GM12878 (cell line): ENCODE measurements around the gene POU2AF1. TPM values are rescaled to one million over a fixed set of nuclear protein-coding genes. Genes with fewer than 3 reads are reported as not detected.

Source experiments
- ATAC-seq: fragments of 200-7000 bp; cut with Tn5 transposase; 3 replicates; pipeline ENCODE4 v1.9.1; 2020; ENCODE audit warnings: mild to moderate bottlenecking, moderate library complexity
- BruUV-seq: library from RNA; stranded (reverse); fragments of 400-500 nt; replicated peaks from 2 replicates; lab custom pipeline; 2021; lab: Mats Ljungman, UMichigan
- CTCF ChIA-PET: fragments of 300-600 bp; sonication (Branson Sonifier 250); formaldehyde crosslinking; extraction: SDS; loops from one replicate; lab custom pipeline; 2021; ENCODE audit warnings: inconsistent platforms; lab: Yijun Ruan, JAX
- POLR2A ChIA-PET: fragments of 350-600 bp; formaldehyde crosslinking; extraction: SDS; loops from one replicate; lab custom pipeline; 2021; ENCODE audit warnings: inconsistent platforms; lab: Charles Lee
- RAD21 ChIA-PET: fragments of 300-600 bp; sonication (Branson Sonifier 250); formaldehyde crosslinking; loops from one replicate; lab custom pipeline; 2023; ENCODE audit warnings: antibody characterized with exemption; ENCODE audit not compliant: unreplicated experiment; lab: Charles Lee
- SMC1A ChIA-PET: fragments of 300-600 bp; sonication (Branson Sonifier 250); formaldehyde crosslinking; loops from one replicate; lab custom pipeline; 2023; ENCODE audit not compliant: unreplicated experiment, uncharacterized antibody; lab: Charles Lee
- DNase-seq: peaks from one replicate; pipeline ENCODE4 v3.0.0-alpha.2; 2011; ENCODE audit warnings: low read depth, low spot score
- FAIRE-seq: peaks from 3 replicates; lab custom pipeline; 2011; peaks lifted over from hg19 to GRCh38; lab: Jason Lieb, UNC
- H2AFZ ChIP-seq: 2 replicates; pipeline ENCODE4 v1.6.0; 2011; ENCODE audit warnings: low read depth, low read length, control low read depth; ENCODE audit not compliant: control insufficient read depth
- H3K27ac ChIP-seq: 2 replicates; pipeline ENCODE4 v1.5.1; 2011; ENCODE audit warnings: control low read depth; ENCODE audit not compliant: control insufficient read depth, insufficient read depth
- H3K27me3 ChIP-seq, 2 experiments: replicated peaks in 1 of 2; 2 replicates each; pipeline versions ENCODE4 v1.6.0 to v1.6.1; 2011; ENCODE audit warnings: low read length in 1 of 2; ENCODE audit not compliant: control insufficient read depth in 2 of 2, insufficient read depth in 2 of 2
- H3K36me3 ChIP-seq, 2 experiments: 2 replicates each; pipeline ENCODE4 v1.5.1; 2011; ENCODE audit warnings: low read length in 1 of 2; ENCODE audit not compliant: control insufficient read depth in 2 of 2, insufficient read depth in 2 of 2
- H3K4me1 ChIP-seq: 2 replicates; pipeline ENCODE4 v1.6.1; 2011; ENCODE audit warnings: mild to moderate bottlenecking, low read length, moderate library complexity, mixed read lengths; ENCODE audit not compliant: control insufficient read depth, insufficient read depth
- H3K4me2 ChIP-seq: 2 replicates; pipeline ENCODE4 v1.6.0; 2011; ENCODE audit warnings: control low read depth; ENCODE audit not compliant: control insufficient read depth, insufficient read depth
- H3K4me3 ChIP-seq: fragments of 200-600 bp; sonication (generic); 2 replicates; pipeline ENCODE4 v1.5.1; 2016
- H3K79me2 ChIP-seq: 2 replicates; pipeline ENCODE4 v1.6.0; 2011; ENCODE audit warnings: low read length; ENCODE audit not compliant: control insufficient read depth, insufficient read depth
- H3K9ac ChIP-seq: 2 replicates; pipeline ENCODE4 v1.8.0; 2011; ENCODE audit warnings: low read length, control low read depth, mixed read lengths; ENCODE audit not compliant: control insufficient read depth, insufficient read depth
- H3K9me3 ChIP-seq: replicated peaks from 3 replicates; pipeline ENCODE4 v1.5.1; 2011; ENCODE audit warnings: mild to moderate bottlenecking, low read length; ENCODE audit not compliant: control insufficient read depth, insufficient read depth
- H4K20me1 ChIP-seq: 2 replicates; pipeline ENCODE4 v1.6.0; 2011; ENCODE audit not compliant: control insufficient read depth, insufficient read depth
- ESRRA ChIP-seq: IDR thresholded peaks from 2 replicates; pipeline ENCODE4 v1.6.1; 2012; ENCODE audit warnings: mild to moderate bottlenecking, low read length, improper control_type of control experiment
- FOXM1 ChIP-seq: IDR thresholded peaks from 2 replicates; pipeline ENCODE4 v1.6.1; 2012; ENCODE audit warnings: low read depth, mild to moderate bottlenecking, inconsistent platforms, low read length, moderate library complexity
- IRF4 ChIP-seq: IDR thresholded peaks from 2 replicates; pipeline ENCODE4 v1.6.1; 2011; ENCODE audit warnings: low read depth, low read length
- MEF2B ChIP-seq: fragments of 450-650 bp; IDR thresholded peaks from 2 replicates; pipeline ENCODE4 v1.6.1; 2018; ENCODE audit warnings: mild to moderate bottlenecking, moderate library complexity; ENCODE audit not compliant: partially characterized antibody, poor library complexity, severe bottlenecking
- MLLT1 ChIP-seq: fragments of 450-650 bp; IDR thresholded peaks from 2 replicates; pipeline ENCODE4 v1.6.1; 2016; ENCODE audit warnings: mild to moderate bottlenecking
- MYC ChIP-seq: IDR thresholded peaks from 2 replicates; pipeline ENCODE4 v1.6.1; 2011; ENCODE audit warnings: mild to moderate bottlenecking, low read length, moderate library complexity, inconsistent platforms; ENCODE audit not compliant: insufficient read depth, insufficient replicate concordance, insufficient read length, severe bottlenecking
- RELA ChIP-seq: fragments of 450-650 bp; IDR thresholded peaks from 2 replicates; pipeline ENCODE4 v1.8.0; 2014; ENCODE audit warnings: borderline replicate concordance; ENCODE audit not compliant: partially characterized antibody
- SPI1 ChIP-seq: IDR thresholded peaks from 2 replicates; pipeline ENCODE4 v1.6.1; 2011; ENCODE audit warnings: low read depth, mild to moderate bottlenecking, low read length, moderate library complexity, borderline replicate concordance; ENCODE audit not compliant: insufficient read depth
- USF1 ChIP-seq: IDR thresholded peaks from 2 replicates; pipeline ENCODE4 v1.6.1; 2011; ENCODE audit warnings: borderline replicate concordance, low read depth, mild to moderate bottlenecking, moderate library complexity, mixed read lengths, low read length; ENCODE audit not compliant: insufficient read depth; ENCODE audit errors: extremely low read length
- WGBS: methylation state at CpG from one replicate; pipeline ENCODE4 v1.1.6; 2016; ENCODE audit warnings: low lambda C conversion rate; ENCODE audit not compliant: insufficient replicate concordance, insufficient coverage; ENCODE audit errors: missing lambda C conversion rate; 5-methylcytosine and 5-hydroxymethylcytosine counted together
- in situ Hi-C: fragments of 300-500 bp; cut with MboI; formaldehyde crosslinking; loops from 9 replicates; pipeline ENCODE4 v1.14.3; 2018; ENCODE audit warnings: mixed read lengths
- intact Hi-C: fragments of 100-400 bp; cut with micrococcal nuclease; formaldehyde crosslinking; loops from one replicate; pipeline ENCODE4 v1.14.2; 2022; ENCODE audit not compliant: unreplicated experiment
- polyA plus RNA-seq, 11 experiments: library from polyadenylated mRNA; depleted of rRNA in 4 of 11; unstranded in 6 of 11; stranded (reverse) in 5 of 11; fragments of >200 nt; fragmentation: Nextera tagmentation in 4 of 11; fragmentation: Illumina TruSeq in 1 of 11; extraction: Ambion mirVana in 4 of 11; extraction: Trizol in 1 of 11; gene quantifications; 1 replicate in 1 of 11; 2 replicates in 10 of 11; pipeline versions ENCODE4 v1.2.1 to v1.2.3, GENCODE V29; 2011 to 2016; ENCODE audit warnings: inconsistent platforms in 2 of 11, missing spikeins in 2 of 11, low read depth in 1 of 11
- total RNA-seq, 4 experiments: library from RNA; depleted of rRNA in 3 of 4; stranded (reverse); fragments of >200 nt in 3 of 4; fragmentation: Illumina TruSeq in 1 of 4; extraction: Trizol in 1 of 4; gene quantifications; 2 replicates each; pipeline versions ENCODE4 v1.2.1 to v1.2.3, GENCODE V29; 2013 to 2021

Gene POU2AF1
- total and polyA plus RNA-seq, 10 of the 15 experiments (the other 5 are each of a cell fraction or from before 2014, with no cell fraction given), result 13.1 to 169 (median 75.5) TPM

GRCh38 chr11:111308140-111308539, 70.9 kb downstream of the POU2AF1 start:
- in situ Hi-C loops, result no loop called here
- no peaks in the 10 kb centered on the region; a peak in 1 of 4 replicates for H3K27me3 ChIP-seq
- no peak overlapping the region for H3K27ac ChIP-seq
- no peaks in the 10 kb centered on the region for H4K20me1 ChIP-seq
- BruUV-seq, result no TSS peak
- no peak overlapping the region for H3K4me3 ChIP-seq
- 47% methylated on average over 7 of the region's 7 CpGs for WGBS
- no peak overlapping the region for H3K4me2 ChIP-seq
- ATAC-seq (no peak; the same call in 2 of the 3 replicates), FAIRE-seq (no peak), DNase-seq (no peak)
- ChIA-PET RAD21 (interaction anchor here (1.0 kb wide), 1 partner anchor 115 kb away, joined by 3 read pairs; no protein-coding TSS in a partner anchor), SMC1A (interaction anchor here (1.0 kb wide), 1 partner anchor 114 kb away, joined by 3 read pairs; no protein-coding TSS in a partner anchor), POLR2A (no interaction called here), CTCF (interaction anchor here (0.8 to 1.3 kb wide), 5 partner anchors 16 to 121 kb away, joined by 3 to 5 read pairs (median 3); no protein-coding TSS in a partner anchor)
- no peak overlapping the region for H3K9ac ChIP-seq
- no peak overlapping the region for H2AFZ ChIP-seq
- intact Hi-C loops, result no loop called here
- H3K79me2 ChIP-seq, result no peaks in the 10 kb centered on the region
- H3K9me3 ChIP-seq, result no peaks in the 10 kb centered on the region
- no peaks in the 10 kb centered on the region for H3K36me3 ChIP-seq
- no peaks in the 10 kb centered on the region for H3K4me1 ChIP-seq
- no peak for TF ChIP-seq MLLT1
- TF ChIP-seq ESRRA, result no peak
- no peak for TF ChIP-seq MYC
- no peak for TF ChIP-seq SPI1
- no peak for TF ChIP-seq USF1
- TF ChIP-seq RELA, result no peak
- no peak for TF ChIP-seq IRF4
- TF ChIP-seq MEF2B, result no peak
- no peak for TF ChIP-seq FOXM1
